CD4-positive, alpha-beta T cell treated with Interleukin-1 beta for 1 hour (primary cell): ENCODE measurements around the gene MAST4.
A peak's percentile ranks its signal among the peaks of the same experiment; 100 is the strongest.
"Not testable (repeated sequence)": the region's sequence is repeated elsewhere in the genome, so short reads cannot be mapped to it uniquely, and the experiment has no call there.

ENCODE experiments used
- DNase-seq, 2 donors: peaks; one replicate each; pipeline ENCODE4 v3.0.0-alpha.2; 2020 to 2022

MAST4 gene

DNA sequence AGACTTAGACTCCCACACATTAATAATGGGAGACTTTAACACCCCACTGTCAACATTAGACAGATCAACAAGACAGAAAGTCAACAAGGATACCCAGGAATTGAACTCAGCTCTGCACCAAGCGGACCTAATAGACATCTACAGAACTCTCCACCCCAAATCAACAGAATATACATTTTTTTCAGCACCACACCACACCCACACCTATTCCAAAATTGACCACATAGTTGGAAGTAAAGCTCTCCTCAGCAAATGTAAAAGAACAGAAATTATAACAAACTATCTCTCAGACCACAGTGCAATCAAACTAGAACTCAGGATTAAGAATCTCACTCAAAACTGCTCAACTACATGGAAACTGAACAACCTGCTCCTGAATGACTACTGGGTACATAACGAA lies 156.5 kb downstream of the MAST4 start:
- DNase-seq: not testable (repeated sequence)

DNA sequence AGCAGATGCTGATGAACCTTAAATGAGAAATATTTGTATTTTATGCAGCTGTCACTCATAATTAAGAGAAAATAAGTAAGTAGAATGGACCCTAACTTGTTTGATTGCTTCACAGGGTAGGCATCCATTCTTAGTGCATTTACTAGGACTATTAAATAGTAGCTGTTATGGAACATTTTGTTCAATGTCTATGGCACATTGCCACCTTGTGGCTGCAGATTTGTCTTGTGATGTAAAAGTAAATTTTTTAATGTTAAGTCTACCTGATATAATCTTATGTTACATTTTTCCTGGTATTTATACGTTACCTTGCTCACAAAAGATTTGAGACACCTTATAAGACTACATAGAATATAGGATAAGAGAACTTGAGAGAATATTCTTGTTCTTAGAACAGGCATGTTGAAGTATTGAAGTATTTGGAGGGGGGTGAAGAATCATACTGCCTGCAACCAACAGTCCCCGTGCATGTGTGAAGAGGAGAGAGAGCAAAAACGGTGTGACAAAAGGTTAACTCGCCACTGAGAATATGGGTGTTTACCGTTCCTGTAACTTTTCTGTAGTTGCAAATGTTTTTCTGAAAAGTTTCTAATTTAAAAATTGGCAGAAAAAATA lies 161.1 kb downstream of the MAST4 start:
- peak in 1 of 2 donors; percentile 24 for DNase-seq

DNA sequence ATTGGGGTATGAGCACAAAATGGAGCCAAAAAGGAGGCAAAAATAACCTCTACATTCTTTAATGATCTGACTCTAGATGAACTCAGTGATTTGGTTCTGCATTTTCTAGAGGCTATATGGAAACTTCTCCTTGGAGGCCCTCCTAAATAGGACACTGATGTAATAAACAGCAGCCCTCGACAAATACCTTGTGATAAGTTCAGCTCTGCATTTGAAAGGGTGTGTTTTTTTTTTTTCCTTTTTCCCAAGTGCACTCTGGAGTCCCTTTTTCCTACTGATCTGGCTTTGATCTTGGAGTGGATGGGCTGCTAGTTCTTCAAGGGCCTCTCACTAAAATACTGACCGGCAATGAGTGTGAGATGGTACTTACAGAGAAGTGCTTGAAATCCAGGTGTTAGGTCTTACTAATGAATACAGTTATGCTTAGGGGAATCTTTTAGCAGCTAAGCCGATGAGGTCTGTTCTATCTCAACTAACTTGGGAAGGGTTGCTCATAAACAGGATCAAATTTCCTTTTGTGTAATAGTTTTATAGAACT lies 161.7 kb downstream of the MAST4 start:
- DNase-seq: no peak

DNA sequence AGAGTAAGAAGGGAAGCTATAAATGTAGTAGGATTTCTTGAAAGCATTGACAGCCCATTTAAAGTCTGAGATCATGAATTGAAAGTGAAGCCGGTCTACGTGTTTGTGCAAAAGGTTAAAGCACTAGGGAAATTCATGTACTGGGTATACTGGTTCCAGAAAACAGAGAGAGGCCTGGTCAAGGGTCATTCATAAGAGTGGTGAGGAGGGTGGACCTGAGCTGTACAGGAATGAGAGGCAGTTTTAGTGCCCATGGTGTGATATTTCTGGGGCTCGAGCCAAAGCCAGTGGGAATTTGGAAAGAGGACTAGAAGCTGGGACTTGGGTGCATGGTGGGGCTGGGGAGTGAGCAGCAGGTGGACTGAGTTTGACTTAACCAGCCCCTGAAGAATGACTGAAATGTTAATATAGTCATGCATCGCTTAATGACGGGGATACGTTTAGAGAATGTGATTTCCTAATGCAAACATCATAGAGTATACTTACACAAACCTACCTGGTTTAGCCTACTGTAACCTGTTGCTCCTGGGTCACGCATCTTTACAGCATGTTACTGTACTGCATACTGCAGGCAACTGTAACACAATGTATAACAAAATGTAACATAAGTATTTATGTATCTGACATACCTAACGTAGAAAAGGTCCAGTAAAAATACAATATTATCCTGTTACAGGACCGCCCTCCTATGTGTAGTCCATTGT lies 173.0 kb downstream of the MAST4 start:
- no peak for DNase-seq

DNA sequence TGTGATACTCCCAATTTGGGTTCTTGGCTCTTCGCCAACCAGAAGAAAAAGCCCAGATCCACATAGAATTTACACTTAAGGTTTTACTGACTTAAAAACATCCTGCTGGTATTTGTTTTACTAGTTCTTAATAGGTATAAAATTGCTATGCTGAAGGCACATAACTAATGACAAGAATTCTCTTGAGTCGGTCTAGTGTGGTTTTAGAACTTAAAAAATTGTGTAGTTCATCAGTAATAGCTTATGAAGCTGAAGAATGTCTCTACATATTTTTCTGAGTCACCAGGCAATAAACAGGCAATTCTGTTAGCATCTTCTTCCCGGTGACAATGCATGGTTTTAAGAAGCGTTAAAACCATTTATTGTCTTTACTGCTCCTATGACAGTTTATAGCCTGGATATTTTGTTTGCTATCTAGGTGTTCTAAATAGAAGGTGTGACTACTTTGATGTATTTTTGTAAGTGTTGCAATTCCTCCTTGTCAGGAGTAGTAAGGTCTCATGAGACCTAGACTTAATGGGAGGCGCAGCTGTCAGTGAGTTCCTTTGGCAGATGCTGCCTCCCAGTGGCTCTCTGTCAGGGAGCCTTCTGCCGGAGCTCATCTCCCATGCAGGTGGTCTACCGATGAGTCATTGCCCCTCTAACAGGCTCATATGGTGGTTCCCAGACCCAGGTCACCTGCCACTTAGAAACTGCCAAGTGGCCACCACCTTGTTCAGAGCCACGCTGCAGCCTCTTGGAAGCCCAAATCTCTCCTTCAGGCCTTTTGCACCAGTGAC lies 173.8 kb downstream of the MAST4 start:
- DNase-seq: no peak

DNA sequence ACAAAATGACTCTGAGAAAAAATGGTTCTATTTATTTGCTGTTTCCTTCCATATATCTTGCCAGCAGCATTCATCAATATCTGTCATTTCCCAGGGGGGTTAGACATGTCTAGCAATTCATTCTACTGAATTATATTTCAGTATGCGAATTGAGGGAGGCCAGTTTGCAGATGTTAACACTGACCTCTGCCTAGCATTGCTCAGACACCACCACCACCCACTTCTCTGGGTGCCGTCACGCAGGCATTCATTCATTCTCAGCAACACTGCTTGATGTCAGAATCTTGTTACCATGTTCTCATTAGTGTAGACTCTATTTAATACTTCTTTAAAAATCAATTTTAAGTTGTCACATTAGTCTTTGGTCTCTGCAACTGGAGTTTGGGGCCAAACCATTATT lies 181.7 kb downstream of the MAST4 start:
- DNase-seq: no peak

DNA sequence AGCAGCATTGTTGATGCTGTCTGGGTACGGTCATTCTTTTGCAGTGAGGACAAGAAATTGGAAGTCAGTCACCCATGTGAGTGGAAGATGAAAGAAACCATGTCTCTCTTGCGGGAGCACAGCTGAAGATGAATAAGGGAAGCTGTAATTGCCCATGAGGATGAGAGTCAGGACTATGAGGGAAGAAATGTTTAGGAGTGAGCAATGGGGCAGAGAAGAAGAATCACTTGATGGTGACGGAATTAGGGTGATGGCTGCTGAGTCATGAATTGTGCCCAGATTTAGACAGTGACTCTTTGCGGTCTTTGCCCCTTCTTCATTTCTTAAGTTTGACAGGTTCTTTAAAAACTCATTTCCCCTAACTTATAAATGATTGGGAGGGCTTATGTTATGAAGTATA lies 183.3 kb downstream of the MAST4 start:
- no peak for DNase-seq

DNA sequence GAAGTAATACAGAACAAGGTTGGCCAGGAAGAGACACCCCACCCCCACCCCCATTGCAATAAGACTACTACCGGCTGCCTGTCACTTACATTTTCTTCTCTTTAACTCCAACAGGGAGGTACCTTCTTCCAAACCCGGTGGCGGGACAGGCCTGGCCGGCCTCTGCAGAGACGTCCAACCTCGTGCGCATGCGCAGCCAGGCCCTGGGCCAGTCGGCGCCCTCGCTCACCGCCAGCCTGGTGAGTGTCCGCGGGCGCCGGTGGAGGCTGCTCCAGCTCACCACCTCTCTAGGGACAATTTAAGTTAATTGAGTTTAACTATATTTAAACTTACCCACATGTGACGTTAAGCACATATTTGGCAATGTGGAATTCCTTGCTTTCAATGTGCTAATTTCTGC lies 192.4 kb downstream of the MAST4 start:
- DNase-seq: no peak

DNA sequence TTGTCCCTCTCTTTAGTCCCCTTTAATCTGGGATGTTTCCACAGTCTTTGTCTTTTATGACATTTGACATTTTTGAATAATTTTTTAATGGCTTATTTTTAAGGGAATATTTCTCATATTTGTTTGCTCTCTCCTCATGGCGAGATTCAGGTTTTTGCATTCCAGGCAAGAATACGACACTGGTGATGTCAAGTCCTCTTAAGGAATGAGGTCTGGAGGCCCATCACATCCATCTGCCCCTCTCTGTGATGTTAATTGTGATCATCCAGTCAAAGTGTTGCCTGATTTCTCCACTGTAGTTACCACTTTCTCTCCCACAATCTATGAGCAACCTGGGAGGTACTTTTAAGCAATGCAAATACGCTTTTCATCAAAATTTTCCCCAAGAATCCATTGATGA lies 193.2 kb downstream of the MAST4 start:
- DNase-seq: no peak

DNA sequence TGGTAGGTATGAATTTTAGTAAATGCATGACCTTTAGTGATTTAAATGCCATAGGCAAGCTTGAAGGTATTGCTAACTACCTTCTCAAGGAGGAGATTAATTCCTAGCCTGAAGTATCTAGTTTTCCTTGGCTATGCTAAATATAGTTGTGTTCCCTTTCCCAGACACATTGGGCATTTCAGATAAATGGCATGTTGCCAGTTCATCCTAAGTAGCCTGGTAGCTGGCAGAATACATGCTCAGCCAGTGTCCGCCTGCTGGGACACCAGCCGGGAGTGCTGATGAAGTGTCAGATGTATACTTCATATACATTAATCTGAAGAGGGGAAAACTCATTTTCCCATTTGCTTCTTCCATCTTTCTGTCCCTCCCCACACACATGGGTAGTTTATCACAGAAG lies 196.9 kb downstream of the MAST4 start:
- no peak for DNase-seq

DNA sequence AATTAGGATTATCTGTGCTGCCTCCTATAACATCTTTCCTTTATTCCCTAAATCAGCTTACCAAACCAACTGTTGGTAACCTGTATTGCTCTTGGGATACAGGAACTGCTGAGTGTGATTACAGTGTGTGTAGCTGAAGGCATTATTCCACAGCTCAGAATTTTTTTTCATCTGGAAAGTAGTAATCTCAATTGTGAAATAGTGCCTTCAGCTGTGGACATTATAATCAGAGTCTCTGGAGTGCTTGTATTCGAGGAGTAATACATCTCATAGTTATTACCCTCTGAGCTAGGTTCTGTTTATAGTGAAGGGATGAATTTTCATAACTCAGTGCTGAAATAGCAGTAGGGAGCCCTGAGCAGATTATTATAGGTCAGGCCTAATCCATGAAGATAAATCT lies 199.5 kb downstream of the MAST4 start:
- DNase-seq: no peak

DNA sequence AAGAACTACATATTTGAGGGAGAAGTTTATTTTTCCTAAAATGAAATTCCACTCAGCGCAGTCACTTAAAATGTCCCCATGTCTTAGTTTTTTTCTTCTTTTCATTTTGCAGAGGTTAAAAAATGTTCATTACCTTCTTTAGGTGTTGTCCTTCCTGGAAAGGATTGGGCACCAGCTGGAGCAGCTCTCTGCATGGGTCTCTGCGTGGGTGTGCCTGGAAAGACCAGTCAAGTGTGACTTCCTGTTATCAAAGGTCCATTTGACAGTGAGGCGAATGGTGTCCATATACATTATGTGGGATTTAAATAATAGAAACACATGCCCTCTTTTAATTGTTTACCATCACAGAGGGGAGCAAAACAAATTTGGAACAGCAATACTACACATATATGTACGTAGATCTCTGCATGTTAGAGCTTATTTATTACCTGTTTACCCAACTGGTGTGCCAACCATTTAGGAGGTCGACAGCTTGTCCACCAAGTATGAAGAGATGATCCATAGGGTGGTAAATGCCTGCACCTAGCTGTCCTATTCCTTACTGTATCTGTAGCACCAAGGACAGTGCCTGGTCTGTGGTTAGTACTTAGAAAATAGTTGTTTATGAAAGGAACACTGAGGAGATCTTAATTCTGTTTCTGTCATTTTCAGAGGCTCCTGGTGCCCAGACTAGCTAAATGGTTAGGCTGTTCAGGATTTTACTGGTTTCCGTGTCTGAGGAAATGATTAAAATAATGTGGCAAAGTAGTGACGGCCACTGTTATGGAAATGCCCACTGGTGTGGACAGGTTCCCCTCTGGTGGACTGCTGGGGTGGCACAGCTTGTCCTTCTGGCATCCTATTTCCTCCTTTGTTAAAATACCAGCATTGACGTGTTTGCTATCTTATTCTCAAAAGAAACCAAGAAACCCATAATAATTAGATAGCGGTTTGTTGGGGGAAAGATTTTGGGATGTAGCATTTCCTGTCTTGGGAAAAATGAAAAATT lies 200.4 kb downstream of the MAST4 start:
- no peak for DNase-seq

DNA sequence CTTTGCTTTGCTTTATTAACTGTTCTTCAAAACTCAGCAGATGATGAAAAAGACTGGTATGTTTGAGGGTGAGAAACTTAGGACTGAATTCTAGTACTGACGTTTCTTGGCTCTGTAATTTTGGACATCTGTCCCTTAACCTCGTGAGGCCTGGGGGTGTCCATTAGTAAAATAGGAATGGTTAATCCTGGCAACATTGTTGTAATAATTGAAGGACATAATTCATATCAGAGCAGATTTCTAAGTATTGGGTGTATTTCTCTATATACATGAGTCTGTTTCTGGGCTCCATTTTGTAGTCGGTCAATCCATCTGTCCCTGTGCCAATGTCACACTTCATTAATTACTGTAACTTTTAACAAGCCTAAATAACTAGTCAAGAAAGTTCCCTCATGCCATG lies 206.7 kb downstream of the MAST4 start:
- DNase-seq: no peak

DNA sequence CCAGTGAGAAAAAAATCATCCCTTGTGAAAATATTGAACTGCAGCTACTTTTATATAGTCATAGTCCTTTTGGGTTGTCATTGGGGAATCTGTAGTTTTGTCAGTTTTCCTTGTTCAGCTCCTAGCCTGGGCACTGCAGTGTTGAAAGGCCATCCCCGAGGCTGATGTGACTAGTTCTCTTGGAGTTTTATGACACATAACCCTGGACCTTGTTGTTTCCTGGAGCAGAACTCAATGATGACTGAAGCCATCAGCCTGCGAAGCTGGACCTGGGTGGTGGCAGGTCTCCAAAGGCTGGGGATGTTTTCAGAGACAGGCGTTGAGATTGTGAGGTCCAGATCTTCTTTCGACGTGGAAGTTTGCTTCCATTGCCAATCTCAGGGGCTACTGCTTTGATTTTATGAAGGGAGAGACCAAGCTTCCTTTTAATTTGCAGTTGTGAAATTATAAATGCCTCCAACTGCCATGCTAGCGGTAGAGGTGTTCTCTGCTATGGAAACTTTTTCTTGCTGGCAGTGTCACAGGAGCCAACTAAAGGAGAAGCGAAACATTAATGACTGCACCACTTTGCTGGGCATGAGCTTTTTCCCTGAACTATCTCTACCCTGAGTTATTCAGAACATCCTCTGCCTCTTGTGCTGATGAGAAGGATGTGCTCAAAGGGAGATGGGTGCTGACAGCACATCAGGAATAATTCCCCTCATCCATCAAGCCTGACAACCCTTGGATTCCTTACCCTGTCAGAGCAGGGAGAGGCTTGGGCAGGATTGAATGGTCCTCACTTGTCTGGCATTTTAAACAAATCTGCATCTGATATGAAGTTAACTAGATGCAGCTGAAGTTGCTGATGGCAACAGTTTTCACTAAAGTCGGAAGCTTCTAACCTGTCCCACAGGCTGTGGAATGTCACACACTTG lies 209.6 kb downstream of the MAST4 start:
- DNase-seq: no peak

DNA sequence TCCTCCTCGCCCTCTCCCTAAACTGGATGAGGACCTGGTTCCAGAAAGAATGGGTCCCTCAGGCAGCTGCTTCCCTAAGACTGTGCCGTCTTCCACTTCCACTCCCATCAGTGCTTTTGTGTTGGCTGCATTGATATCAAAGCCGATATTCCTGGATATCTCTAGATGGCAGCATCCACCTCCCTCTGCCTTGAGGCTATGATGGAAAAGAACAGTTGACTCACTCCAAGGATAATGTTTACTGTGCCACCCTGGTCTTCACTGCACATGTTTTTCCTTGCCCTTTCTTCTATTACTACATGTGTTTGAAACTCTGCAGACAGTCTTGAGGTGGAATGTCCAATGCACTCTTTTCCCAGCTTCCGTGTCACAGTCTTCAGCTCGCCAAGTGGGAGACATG lies 211.6 kb downstream of the MAST4 start:
- DNase-seq: no peak

DNA sequence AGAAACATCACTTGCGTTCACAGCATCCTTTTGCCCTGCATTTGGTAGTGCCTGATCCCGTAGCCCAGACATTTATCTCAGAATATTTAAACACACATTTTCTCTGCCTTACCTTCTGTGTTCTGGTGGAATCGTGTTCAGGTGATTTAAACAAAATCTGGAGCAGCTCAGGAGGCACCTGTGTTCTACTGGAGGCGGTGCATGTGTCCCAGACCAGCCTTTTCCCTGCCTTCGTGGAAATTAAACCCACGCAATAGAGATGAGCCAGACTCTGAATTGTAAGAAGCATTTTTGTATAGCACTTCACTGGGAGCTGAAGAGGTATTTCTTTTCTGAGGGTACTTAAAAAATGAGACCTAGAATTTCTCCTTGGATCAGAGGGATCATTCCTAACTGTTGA lies 212.5 kb downstream of the MAST4 start:
- no peak for DNase-seq

DNA sequence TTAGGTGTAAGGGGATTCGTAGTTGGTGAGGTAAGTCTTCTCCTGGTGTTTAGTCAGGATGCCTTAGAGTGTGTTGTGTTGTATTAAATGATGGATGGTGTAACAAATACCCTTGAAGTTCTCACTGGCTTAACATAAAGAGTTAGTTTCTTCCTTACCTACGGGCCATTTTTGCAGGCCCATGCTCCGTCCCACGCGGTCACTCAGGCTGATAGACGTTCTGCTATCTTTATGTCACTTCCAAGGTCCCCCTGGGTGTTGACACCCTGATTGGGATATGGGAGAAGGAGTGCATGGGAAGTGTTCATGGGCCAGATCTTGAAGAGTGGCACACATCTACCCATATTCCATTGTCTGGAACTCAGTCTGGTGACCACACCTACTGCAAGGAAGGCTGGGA lies 214.0 kb downstream of the MAST4 start:
- no peak for DNase-seq

DNA sequence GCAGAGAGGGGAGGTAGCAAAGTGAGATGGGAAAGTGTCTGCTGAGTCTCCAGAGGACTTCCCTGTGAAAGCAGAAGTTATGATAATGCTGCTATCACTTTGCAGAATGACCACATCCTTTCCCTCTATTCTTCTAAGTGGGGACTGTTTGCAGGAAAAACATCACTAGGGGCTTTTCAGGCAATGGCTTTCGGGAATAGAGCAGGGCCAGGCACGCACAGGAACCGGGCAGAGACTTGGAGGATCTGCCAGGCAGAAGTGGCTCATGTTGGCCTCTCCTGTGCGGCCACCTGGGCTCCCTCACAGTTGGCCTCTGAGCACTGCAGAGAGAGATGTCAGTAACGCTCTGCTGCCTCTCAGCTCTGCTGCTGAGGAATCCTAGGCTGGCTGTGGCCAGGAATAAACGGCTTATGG lies 214.7 kb downstream of the MAST4 start:
- DNase-seq: no peak

DNA sequence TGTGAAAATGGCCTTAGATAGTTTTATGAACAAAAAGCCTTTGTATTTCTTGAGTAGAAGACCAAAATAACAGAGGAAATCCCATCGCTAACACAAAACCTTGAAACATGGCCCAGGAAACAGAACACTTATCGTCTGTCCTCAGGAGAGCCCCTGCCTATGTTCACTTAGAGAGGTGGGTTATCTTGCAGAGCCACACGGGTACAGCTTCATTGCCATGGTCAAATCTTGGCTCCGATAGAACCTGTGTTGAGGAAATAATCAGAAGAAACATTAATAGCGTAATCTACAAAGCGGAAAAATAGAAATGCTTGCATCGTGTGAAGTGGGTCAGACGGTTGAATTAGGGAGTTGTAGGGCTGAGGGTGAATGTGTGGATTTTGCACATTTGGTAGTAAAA lies 216.1 kb downstream of the MAST4 start:
- no peak for DNase-seq

DNA sequence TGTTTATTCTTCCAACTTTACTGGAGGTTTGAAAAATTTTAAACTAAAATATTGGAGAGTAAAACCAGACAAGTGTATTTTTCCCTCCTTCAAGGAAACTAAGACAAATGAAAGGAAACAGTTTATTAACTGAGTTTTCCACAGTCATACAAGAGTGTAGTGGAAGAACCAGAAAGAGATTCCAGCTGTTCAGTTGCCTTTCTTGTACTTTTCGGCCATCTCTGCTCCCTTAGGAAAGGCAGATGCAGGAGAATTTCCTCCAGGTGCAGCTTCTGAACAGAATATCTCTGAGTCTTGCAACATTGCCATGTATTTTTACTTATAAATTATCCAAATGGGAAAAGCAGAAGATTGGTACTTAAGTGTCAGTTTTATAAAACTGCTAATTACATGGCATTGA lies 217.1 kb downstream of the MAST4 start:
- DNase-seq: no peak

DNA sequence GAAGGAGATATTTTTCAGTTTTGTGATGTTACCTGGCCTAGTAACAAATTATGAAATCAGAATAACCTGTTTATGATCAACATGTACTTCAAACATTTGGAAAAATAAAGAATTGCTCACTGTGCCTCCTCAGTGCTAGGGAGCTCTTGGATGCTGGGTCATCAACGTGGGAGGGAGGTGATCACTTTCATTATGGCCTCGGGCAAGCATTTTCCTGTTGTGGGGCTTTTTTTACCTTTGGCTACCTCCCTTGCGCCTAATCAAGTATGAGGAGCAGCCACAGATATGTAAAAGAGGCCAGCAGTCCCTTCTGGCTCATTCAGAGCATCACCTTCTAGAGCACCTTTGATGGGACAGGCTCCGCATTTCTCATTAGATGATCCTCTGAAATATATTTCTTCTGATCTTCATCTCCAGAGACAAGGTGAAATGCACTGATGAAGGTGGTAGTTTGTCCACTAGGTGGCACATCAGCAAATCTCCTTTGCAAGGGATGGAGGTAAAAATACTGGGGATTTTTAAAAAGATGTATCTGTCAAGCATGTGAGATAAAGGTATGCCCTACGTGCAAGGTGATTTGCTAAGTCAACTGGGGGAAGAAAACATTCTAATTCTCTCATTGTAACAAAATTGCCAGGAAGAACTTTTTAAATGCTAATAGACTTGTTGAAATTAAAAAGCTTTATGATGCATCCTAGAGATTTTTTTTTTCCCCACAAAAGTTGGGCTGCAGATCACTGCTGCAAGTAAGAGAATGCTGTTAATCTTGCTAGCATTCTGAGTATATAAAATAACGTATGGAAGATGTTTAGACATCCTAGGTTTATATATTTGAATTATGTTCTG lies 218.2 kb downstream of the MAST4 start:
- peak; percentile 9 to 58 for DNase-seq
